IMR-90 (cell line): Measurements from ENCODE around the gene UBE2O.

Experiments used
- BHLHE40 ChIP-seq: fragments of 150-350 bp; IDR thresholded peaks from 2 replicates; pipeline ENCODE4 v1.6.1; 2016; ENCODE audit warnings: mild to moderate bottlenecking, low read depth, low read length
- CEBPB ChIP-seq: IDR thresholded peaks from 2 replicates; pipeline ENCODE4 v1.6.1; 2012; ENCODE audit warnings: low read depth, low read length, improper control_type of control experiment
- CHD1 ChIP-seq: IDR thresholded peaks from 2 replicates; pipeline ENCODE4 v1.6.1; 2012; ENCODE audit warnings: low read depth, low read length, improper control_type of control experiment
- CTCF ChIP-seq: conservative IDR thresholded peaks from 2 replicates; pipeline ENCODE4 v1.5.1; 2012; ENCODE audit warnings: mild to moderate bottlenecking, low read depth, low read length, improper control_type of control experiment
- FOS ChIP-seq: fragments of 150-350 bp; IDR thresholded peaks from 2 replicates; pipeline ENCODE4 v1.6.1; 2016; ENCODE audit warnings: low read depth, low read length
- MAZ ChIP-seq: IDR thresholded peaks from 2 replicates; pipeline ENCODE4 v1.6.1; 2012; ENCODE audit warnings: low read depth, mild to moderate bottlenecking, low read length, improper control_type of control experiment, moderate library complexity, borderline replicate concordance
- POLR2A ChIP-seq: IDR thresholded peaks from 2 replicates; pipeline ENCODE4 v1.6.1; 2012; ENCODE audit warnings: mild to moderate bottlenecking, low read depth, low read length
- RAD21 ChIP-seq: IDR thresholded peaks from 2 replicates; pipeline ENCODE4 v1.6.1; 2012; ENCODE audit warnings: low read length, improper control_type of control experiment
- RCOR1 ChIP-seq: IDR thresholded peaks from 2 replicates; pipeline ENCODE4 v1.6.1; 2012; ENCODE audit warnings: mild to moderate bottlenecking, low read length, improper control_type of control experiment; ENCODE audit not compliant: insufficient replicate concordance
- SMC3 ChIP-seq: fragments of 150-350 bp; IDR thresholded peaks from 2 replicates; pipeline ENCODE4 v1.6.1; 2016; ENCODE audit warnings: low read depth, mild to moderate bottlenecking, antibody characterized with exemption, low read length, moderate library complexity
- TF ChIP-seq, protein P1 (sequence below): fragments of 150-350 bp; IDR thresholded peaks from 2 replicates; pipeline ENCODE4 v1.6.1; 2017; ENCODE audit warnings: mild to moderate bottlenecking, antibody characterized with exemption, low read length, low read depth

- TF ChIP-seq POLR2A (no peak), CTCF (no peak), MAZ (no peak), FOS (no peak), BHLHE40 (no peak), RAD21 (no peak), RCOR1 (no peak), CEBPB (no peak), SMC3 (no peak), CHD1 (no peak)
- TF ChIP-seq, protein P1, sequence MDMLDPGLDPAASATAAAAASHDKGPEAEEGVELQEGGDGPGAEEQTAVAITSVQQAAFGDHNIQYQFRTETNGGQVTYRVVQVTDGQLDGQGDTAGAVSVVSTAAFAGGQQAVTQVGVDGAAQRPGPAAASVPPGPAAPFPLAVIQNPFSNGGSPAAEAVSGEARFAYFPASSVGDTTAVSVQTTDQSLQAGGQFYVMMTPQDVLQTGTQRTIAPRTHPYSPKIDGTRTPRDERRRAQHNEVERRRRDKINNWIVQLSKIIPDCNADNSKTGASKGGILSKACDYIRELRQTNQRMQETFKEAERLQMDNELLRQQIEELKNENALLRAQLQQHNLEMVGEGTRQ: no peak
These were observed 47.4 kb downstream of the UBE2O start for GRCh38 chr17:76405607-76405966.
